NCI-H748 (cell line): ENCODE measurements around the gene FMO4.
"Not testable (repeated sequence)": the region's sequence is repeated elsewhere in the genome, so short reads cannot be mapped to it uniquely, and the experiment has no call there.

Experiments
- DNase-seq: peaks from one replicate; lab custom pipeline; 2025; ENCODE audit not compliant: unreplicated experiment; lab: John Stamatoyannopoulos, UW

The FMO4 gene

GRCh38 chr1:171384496-171384895, 70.5 kb downstream of the FMO4 start:
- no peak for DNase-seq

GRCh38 chr1:171389171-171389570, 75.2 kb downstream of the FMO4 start:
- DNase-seq: no peak

- DNase-seq: not testable (repeated sequence)
Observed at GRCh38 chr1:171390740-171391139, 76.8 kb downstream of the FMO4 start.
